ENCODE measurements around the gene MYCL.
A peak's percentile ranks its signal among the peaks of the same experiment; 100 is the strongest.
"Not testable (repeated sequence)": the region's sequence is repeated elsewhere in the genome, so short reads cannot be mapped to it uniquely, and the experiment has no call there.

MYCL gene

DNA sequence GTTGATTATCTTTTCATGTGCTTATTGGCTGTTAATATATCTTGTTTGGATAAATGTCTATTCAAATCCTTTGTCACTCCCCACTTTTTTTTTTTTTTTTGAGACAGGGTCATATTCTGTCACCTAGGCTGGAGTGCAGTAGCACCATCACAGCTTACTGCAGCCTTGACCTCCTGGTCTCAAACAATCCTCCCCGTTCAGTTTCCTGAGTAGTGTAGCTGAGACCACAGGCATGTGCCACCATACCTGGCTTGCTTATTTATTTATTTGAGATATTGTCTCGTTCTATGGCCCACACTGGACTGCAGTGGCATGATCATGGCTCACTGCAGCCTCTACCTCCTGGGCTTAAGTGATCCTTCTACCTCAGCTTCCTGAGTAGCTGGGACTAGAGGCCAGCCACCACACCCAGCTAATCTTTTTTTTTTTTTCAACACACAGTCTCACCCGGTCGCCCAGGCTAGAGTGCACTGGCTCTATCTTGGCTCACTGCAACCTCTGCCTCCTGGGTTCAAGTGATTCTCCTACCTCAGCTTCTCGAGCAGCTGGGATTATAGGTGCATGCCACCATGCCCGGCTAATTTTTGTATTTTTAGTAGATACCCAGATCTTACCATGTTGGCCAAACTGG is 13.9 kb upstream of the MYCL start:
- TF ChIP-seq ZNF416 (tag by site-specific recombination; IDR thresholded peaks at IDR 0.05) (no peak), ZNF48 (tag by site-specific recombination; IDR thresholded peaks at IDR 0.05) (no peak), KLF16 (tag by site-specific recombination; IDR thresholded peaks at IDR 0.05) (no peak), ZNF146 (tag by site-specific recombination; IDR thresholded peaks at IDR 0.05) (no peak), MEIS1 (CRISPR knock-in tag; IDR thresholded peaks at IDR 0.05; ENCODE audit: borderline replicate concordance) (no peak), ZNF449 (tag by site-specific recombination; IDR thresholded peaks at IDR 0.05) (no peak), ZFP41 (tag by site-specific recombination; IDR thresholded peaks at IDR 0.05; ENCODE audit: borderline replicate concordance) (no peak), ZNF157 (tag by site-specific recombination; IDR thresholded peaks at IDR 0.05) (no peak), MYNN (tag by site-specific recombination; IDR thresholded peaks at IDR 0.05; ENCODE audit: borderline replicate concordance) (no peak), SP3 (tag by site-specific recombination; IDR thresholded peaks at IDR 0.05) (no peak), ZFP69B (tag by site-specific recombination; IDR thresholded peaks at IDR 0.05) (no peak), INSM2 (tag by site-specific recombination; IDR thresholded peaks at IDR 0.05) (no peak), GLIS1 (tag by site-specific recombination; IDR thresholded peaks at IDR 0.05) (no peak), ZNF704 (tag by site-specific recombination; IDR thresholded peaks at IDR 0.05) (no peak), SCRT2 (tag by site-specific recombination; IDR thresholded peaks at IDR 0.05) (no peak)

DNA sequence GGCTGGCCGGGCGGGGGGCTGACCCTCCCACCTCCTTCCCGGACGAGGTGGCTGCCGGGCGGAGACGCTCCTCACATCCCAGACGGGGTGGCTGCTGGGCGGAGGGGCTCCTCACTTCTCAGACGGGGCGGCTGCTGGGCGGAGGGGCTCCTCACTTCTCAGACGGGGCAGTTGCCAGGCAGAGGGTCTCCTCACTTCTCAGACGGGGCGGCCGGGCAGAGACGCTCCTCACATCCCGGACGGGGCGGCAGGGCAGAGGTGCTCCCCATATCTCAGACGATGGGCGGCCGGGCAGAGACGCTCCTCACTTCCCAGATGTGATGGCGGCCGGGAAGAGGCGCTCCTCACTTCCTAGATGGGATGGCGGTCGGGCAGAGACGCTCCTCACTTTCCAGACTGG is 11.4 kb upstream of the MYCL start:
- H3K27ac ChIP-seq (ENCODE audit: extremely low read depth, low read depth, low read length); H3K4me1 ChIP-seq (ENCODE audit: control insufficient read depth, insufficient read depth, low read length); CTCF ChIA-PET; H3K9me3 ChIP-seq (ENCODE audit: control insufficient read depth, insufficient read depth, low read depth, low read length); H3K4me3 ChIP-seq (ENCODE audit: low read depth, low read length); H3K36me3 ChIP-seq (ENCODE audit: control insufficient read depth in 2 of 2, insufficient read depth in 1 of 2, low read length in 2 of 2); POLR2A ChIA-PET: not testable (repeated sequence)

More for the DNA sequence above, 13.9 kb upstream of the MYCL start:
- Histone ChIP-seq H3K4me3 (ENCODE audit: low read depth, low read length) (no peak overlapping the region), H3K9me3 (ENCODE audit: control insufficient read depth, insufficient read depth, low read depth, low read length) (no peaks in the 10 kb centered on the region), H3K4me1 (ENCODE audit: control insufficient read depth, insufficient read depth, low read length) (no peaks in the 10 kb centered on the region), H3K36me3 (ENCODE audit: control insufficient read depth in 2 of 2, insufficient read depth in 1 of 2, low read length in 2 of 2) (no peaks in the 10 kb centered on the region), H3K27ac (ENCODE audit: extremely low read depth, low read depth, low read length) (no peak overlapping the region)
- ChIA-PET POLR2A (no interaction called here), CTCF (interaction anchor here (0.6 to 9.4 kb wide), 7 partner anchors 13 to 155 kb away, joined by 3 to 188 read pairs (median 4); no protein-coding TSS in a partner anchor)

DNA sequence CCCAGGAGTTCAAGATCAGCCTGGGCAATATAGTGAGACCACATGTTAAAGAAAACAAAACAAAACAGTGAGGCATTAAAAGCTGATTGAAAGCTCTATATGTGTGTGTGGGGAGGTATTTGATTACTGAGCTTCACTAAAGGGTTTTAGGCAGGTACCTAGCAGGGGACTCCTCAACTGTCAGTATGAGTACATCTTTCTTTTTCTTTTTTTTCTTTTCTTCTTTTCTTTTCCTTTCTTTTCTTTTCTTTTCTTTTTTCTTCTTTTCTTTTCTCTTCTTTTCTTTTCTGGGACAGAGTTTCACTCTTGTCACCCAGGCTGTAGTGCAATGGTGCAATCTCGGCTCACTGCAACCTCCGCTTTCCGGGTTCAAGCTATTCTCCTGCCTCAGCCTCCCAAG is 8.5 kb upstream of the MYCL start:
- TF ChIP-seq ZBTB48 (tag by site-specific recombination; IDR thresholded peaks at IDR 0.05) (no peak), PRDM1 (tag by site-specific recombination; IDR thresholded peaks at IDR 0.05) (peak; percentile 69)
- Histone ChIP-seq H3K36me3 (ENCODE audit: control insufficient read depth in 2 of 2, insufficient read depth in 1 of 2, low read length in 2 of 2) (no peaks in the 10 kb centered on the region), H3K4me3 (ENCODE audit: low read depth, low read length) (no peak overlapping the region), H3K4me1 (ENCODE audit: control insufficient read depth, insufficient read depth, low read length) (no peaks in the 10 kb centered on the region), H3K9me3 (ENCODE audit: control insufficient read depth, insufficient read depth, low read depth, low read length) (no peaks in the 10 kb centered on the region), H3K27ac (ENCODE audit: extremely low read depth, low read depth, low read length) (no peak overlapping the region)
- POLR2A ChIA-PET, result no interaction called here
- CTCF ChIA-PET, result interaction anchor here (0.7 to 5.3 kb wide), 5 partner anchors 8 to 122 kb away, joined by 3 to 39 read pairs (median 12); partner anchors contain the start of gene MYCL

Measured in HEK293 (cell line).